GM23338 (cell line): Measurements from ENCODE around the gene DCAF10. TPM values are rescaled to one million over a fixed set of nuclear protein-coding genes. Genes with fewer than 3 reads are reported as not detected.

Experiments used
- ATAC-seq: fragments of 200-7000 bp; cut with Tn5 transposase; 3 replicates; pipeline ENCODE4 v1.9.1; 2020
- DNase-seq: peaks from one replicate; pipeline ENCODE4 v3.0.0-alpha.2; 2015; ENCODE audit warnings: low spot score
- H2AFZ ChIP-seq: fragments of 200-600 bp; sonication (generic); 2 replicates; pipeline ENCODE4 v1.8.0; 2016; ENCODE audit warnings: antibody characterized with exemption, mild to moderate bottlenecking, moderate library complexity
- H3F3A ChIP-seq: fragments of 200-600 bp; sonication (generic); replicated peaks from 2 replicates; pipeline ENCODE4 v1.8.0; 2017; ENCODE audit warnings: antibody characterized with exemption, mixed run types, low read depth
- H3K27ac ChIP-seq: fragments of 200-600 bp; sonication (generic); 2 replicates; pipeline ENCODE4 v1.6.1; 2016; ENCODE audit warnings: low read depth
- H3K27me3 ChIP-seq: fragments of 200-600 bp; sonication (generic); 2 replicates; pipeline ENCODE4 v1.8.0; 2016; ENCODE audit warnings: mild to moderate bottlenecking, mixed run types, moderate library complexity; ENCODE audit not compliant: insufficient read depth
- H3K36me3 ChIP-seq: fragments of 200-600 bp; sonication (generic); 2 replicates; pipeline ENCODE4 v1.8.0; 2016; ENCODE audit warnings: mild to moderate bottlenecking; ENCODE audit not compliant: insufficient read depth
- H3K4me1 ChIP-seq: fragments of 200-600 bp; sonication (generic); 2 replicates; pipeline ENCODE4 v1.8.0; 2016; ENCODE audit warnings: mild to moderate bottlenecking, moderate library complexity; ENCODE audit not compliant: insufficient read depth
- H3K4me2 ChIP-seq: fragments of 200-600 bp; sonication (generic); 2 replicates; pipeline ENCODE4 v1.7.1; 2017; ENCODE audit warnings: mixed run types
- H3K4me3 ChIP-seq: fragments of 200-600 bp; sonication (generic); 2 replicates; pipeline ENCODE4 v1.6.1; 2016; ENCODE audit warnings: mixed run types
- H3K79me2 ChIP-seq: fragments of 200-600 bp; sonication (generic); replicated peaks from 2 replicates; pipeline ENCODE4 v1.8.0; 2017; ENCODE audit warnings: mild to moderate bottlenecking; ENCODE audit not compliant: insufficient read depth
- H3K9me2 ChIP-seq: fragments of 200-600 bp; sonication (generic); 2 replicates; pipeline ENCODE4 v1.8.0; 2017; ENCODE audit not compliant: insufficient read depth
- H4K20me1 ChIP-seq: fragments of 200-600 bp; sonication (generic); replicated peaks from 2 replicates; pipeline ENCODE4 v1.8.0; 2017; ENCODE audit warnings: mild to moderate bottlenecking; ENCODE audit not compliant: insufficient read depth
- H3K27ac Mint-ChIP-seq: 2 replicates; pipeline ENCODE4 v1.8.0; 2020; ENCODE audit warnings: inconsistent platforms, mild to moderate bottlenecking, moderate library complexity, mixed read lengths
- H3K27me3 Mint-ChIP-seq: 3 replicates; pipeline ENCODE4 v1.8.0; 2022; ENCODE audit warnings: low read depth, mild to moderate bottlenecking, moderate library complexity, mixed read lengths, inconsistent platforms; ENCODE audit not compliant: insufficient read depth, poor library complexity
- H3K36me3 Mint-ChIP-seq: 3 replicates; pipeline ENCODE4 v1.8.0; 2021; ENCODE audit warnings: low read depth, mild to moderate bottlenecking, inconsistent platforms, moderate library complexity, mixed read lengths
- H3K4me1 Mint-ChIP-seq: 3 replicates; pipeline ENCODE4 v1.8.0; 2020; ENCODE audit warnings: mild to moderate bottlenecking, inconsistent platforms, mixed read lengths
- H3K4me3 Mint-ChIP-seq: 3 replicates; pipeline ENCODE4 v1.8.0; 2021; ENCODE audit warnings: moderate library complexity, mild to moderate bottlenecking, inconsistent platforms, mixed read lengths
- H3K9me3 Mint-ChIP-seq: 3 replicates; pipeline ENCODE4 v1.8.0; 2020; ENCODE audit warnings: moderate library complexity, mild to moderate bottlenecking, inconsistent platforms, mixed read lengths
- CREB1 ChIP-seq: fragments of 250-450 bp; sonication (Bioruptor Pico); IDR thresholded peaks from 2 replicates; pipeline ENCODE4 v1.5.0; 2020; ENCODE audit warnings: low read depth, mild to moderate bottlenecking, moderate library complexity
- polyA plus RNA-seq: library from polyadenylated mRNA; unstranded; fragments of >200 nt; fragmentation: Nextera tagmentation; extraction: Ambion mirVana; gene quantifications from 2 replicates; pipeline ENCODE4 v1.2.1, GENCODE V29; 2016
- total RNA-seq: library from RNA; depleted of rRNA; stranded (reverse); fragments of >200 nt; shearing (Covaris generic); gene quantifications from 2 replicates; pipeline ENCODE4 v1.2.3, GENCODE V29; 2014
- TF ChIP-seq, protein P1 (sequence below): fragments of 250-450 bp; sonication (Bioruptor Pico); IDR thresholded peaks from 2 replicates; pipeline ENCODE4 v1.5.0; 2020; ENCODE audit warnings: mild to moderate bottlenecking, moderate library complexity
- TF ChIP-seq, protein P2 (sequence below), 2 experiments: fragments of 200-600 bp in 1 of 2; sonication (generic) in 1 of 2; conservative IDR thresholded peaks; 2 replicates each; pipeline versions ENCODE4 v1.5.1 to v1.6.1; 2016 to 2017; ENCODE audit warnings: antibody characterized with exemption in 2 of 2, low read depth in 2 of 2, mild to moderate bottlenecking in 2 of 2, moderate library complexity in 1 of 2

Gene DCAF10
- total and polyA plus RNA-seq, 2 experiments from 2014 or later, result 6.6 to 11.5 TPM

DNA sequence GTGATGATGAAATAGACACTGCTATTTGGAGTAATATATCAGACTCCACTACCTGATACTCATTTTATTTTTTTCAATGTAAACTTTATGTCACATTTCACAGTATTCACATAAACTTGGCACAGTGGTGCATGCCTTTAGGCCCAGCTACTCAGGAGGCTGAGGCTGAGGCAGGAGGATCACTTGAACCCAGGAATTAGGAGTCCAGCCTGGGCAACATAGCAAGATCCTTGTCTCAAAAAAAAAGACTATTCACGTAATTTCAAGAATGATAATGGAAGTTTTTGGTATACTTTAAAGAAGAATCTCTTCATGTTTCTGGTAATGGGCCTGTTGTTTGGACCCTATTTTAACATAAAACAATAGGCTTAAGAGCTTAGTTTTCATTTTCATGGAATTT, 56.0 kb downstream of the DCAF10 start:
- no peak for ATAC-seq
- no peaks in the 10 kb centered on the region for H3K27me3 ChIP-seq
- Mint-ChIP-seq H3K27me3 (peaks cover 2% of the 10 kb centered on the region), H3K27ac (no peak overlapping the region), H3K9me3 (no peaks in the 10 kb centered on the region), H3K4me1 (no peaks in the 10 kb centered on the region), H3K4me3 (no peak overlapping the region), H3K36me3 (peaks cover under 1% of the 10 kb centered on the region; the same call in 1 of the 3 replicates)
- no peak overlapping the region for H2AFZ ChIP-seq
- no peak for DNase-seq
- H3K4me1 ChIP-seq, result no peaks in the 10 kb centered on the region
- no peak overlapping the region for H3K4me2 ChIP-seq
- H3K79me2 ChIP-seq, result no peaks in the 10 kb centered on the region
- H4K20me1 ChIP-seq, result no peaks in the 10 kb centered on the region; the same call in 1 of the 2 replicates
- no peaks in the 10 kb centered on the region for H3K36me3 ChIP-seq
- H3K9me2 ChIP-seq, result no peaks in the 10 kb centered on the region
- H3F3A ChIP-seq, result no peaks in the 10 kb centered on the region
- TF ChIP-seq, protein P1, sequence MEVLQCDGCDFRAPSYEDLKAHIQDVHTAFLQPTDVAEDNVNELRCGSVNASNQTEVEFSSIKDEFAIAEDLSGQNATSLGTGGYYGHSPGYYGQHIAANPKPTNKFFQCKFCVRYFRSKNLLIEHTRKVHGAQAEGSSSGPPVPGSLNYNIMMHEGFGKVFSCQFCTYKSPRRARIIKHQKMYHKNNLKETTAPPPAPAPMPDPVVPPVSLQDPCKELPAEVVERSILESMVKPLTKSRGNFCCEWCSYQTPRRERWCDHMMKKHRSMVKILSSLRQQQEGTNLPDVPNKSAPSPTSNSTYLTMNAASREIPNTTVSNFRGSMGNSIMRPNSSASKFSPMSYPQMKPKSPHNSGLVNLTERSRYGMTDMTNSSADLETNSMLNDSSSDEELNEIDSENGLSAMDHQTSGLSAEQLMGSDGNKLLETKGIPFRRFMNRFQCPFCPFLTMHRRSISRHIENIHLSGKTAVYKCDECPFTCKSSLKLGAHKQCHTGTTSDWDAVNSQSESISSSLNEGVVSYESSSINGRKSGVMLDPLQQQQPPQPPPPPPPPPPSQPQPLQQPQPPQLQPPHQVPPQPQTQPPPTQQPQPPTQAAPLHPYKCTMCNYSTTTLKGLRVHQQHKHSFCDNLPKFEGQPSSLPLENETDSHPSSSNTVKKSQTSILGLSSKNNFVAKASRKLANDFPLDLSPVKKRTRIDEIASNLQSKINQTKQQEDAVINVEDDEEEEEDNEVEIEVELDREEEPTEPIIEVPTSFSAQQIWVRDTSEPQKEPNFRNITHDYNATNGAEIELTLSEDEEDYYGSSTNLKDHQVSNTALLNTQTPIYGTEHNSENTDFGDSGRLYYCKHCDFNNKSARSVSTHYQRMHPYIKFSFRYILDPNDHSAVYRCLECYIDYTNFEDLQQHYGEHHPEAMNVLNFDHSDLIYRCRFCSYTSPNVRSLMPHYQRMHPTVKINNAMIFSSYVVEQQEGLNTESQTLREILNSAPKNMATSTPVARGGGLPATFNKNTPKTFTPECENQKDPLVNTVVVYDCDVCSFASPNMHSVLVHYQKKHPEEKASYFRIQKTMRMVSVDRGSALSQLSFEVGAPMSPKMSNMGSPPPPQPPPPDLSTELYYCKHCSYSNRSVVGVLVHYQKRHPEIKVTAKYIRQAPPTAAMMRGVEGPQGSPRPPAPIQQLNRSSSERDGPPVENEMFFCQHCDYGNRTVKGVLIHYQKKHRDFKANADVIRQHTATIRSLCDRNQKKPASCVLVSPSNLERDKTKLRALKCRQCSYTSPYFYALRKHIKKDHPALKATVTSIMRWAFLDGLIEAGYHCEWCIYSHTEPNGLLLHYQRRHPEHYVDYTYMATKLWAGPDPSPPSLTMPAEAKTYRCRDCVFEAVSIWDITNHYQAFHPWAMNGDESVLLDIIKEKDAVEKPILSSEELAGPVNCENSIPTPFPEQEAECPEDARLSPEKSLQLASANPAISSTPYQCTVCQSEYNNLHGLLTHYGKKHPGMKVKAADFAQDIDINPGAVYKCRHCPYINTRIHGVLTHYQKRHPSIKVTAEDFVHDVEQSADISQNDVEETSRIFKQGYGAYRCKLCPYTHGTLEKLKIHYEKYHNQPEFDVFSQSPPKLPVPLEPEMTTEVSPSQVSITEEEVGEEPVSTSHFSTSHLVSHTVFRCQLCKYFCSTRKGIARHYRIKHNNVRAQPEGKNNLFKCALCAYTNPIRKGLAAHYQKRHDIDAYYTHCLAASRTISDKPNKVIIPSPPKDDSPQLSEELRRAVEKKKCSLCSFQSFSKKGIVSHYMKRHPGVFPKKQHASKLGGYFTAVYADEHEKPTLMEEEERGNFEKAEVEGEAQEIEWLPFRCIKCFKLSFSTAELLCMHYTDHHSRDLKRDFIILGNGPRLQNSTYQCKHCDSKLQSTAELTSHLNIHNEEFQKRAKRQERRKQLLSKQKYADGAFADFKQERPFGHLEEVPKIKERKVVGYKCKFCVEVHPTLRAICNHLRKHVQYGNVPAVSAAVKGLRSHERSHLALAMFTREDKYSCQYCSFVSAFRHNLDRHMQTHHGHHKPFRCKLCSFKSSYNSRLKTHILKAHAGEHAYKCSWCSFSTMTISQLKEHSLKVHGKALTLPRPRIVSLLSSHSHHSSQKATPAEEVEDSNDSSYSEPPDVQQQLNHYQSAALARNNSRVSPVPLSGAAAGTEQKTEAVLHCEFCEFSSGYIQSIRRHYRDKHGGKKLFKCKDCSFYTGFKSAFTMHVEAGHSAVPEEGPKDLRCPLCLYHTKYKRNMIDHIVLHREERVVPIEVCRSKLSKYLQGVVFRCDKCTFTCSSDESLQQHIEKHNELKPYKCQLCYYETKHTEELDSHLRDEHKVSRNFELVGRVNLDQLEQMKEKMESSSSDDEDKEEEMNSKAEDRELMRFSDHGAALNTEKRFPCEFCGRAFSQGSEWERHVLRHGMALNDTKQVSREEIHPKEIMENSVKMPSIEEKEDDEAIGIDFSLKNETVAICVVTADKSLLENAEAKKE (CRISPR knock-in tag), result no peak
- H3K4me3 ChIP-seq, result no peak overlapping the region
- no peak overlapping the region for H3K27ac ChIP-seq

DNA sequence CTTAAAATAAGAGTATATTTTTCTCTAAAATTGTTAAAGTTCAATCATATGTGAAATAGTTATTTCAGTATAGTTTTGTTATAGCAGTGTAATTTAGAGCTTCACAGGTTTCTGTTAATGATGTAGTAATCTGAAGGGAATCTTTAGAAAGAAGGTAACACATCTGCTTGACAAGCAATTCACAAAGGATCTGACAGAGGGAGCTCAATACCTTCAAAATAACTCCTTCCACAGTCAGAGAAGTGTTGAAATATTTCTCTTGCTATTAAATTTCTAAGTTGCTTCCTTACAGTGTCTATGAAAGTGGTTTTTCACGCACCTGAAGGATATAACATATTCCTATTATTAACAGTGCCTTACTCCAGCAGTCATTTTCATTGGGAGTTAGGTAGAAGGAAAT, 58.4 kb downstream of the DCAF10 start:
- H3K9me2 ChIP-seq, result no peaks in the 10 kb centered on the region
- H2AFZ ChIP-seq, result no peak overlapping the region
- H3K27ac Mint-ChIP-seq, result no peak overlapping the region

More for the DNA sequence above, 58.4 kb downstream of the DCAF10 start:
- Mint-ChIP-seq H3K4me3 (no peak overlapping the region), H3K4me1 (no peaks in the 10 kb centered on the region), H3K27me3 (peaks cover 2% of the 10 kb centered on the region), H3K9me3 (no peaks in the 10 kb centered on the region), H3K36me3 (peaks cover 3% of the 10 kb centered on the region; the same call in 1 of the 3 replicates)
- Histone ChIP-seq H3F3A (no peaks in the 10 kb centered on the region), H3K27ac (no peak overlapping the region), H4K20me1 (no peaks in the 10 kb centered on the region; the same call in 1 of the 2 replicates), H3K4me3 (no peak overlapping the region), H3K36me3 (no peaks in the 10 kb centered on the region), H3K4me1 (no peaks in the 10 kb centered on the region), H3K27me3 (no peaks in the 10 kb centered on the region), H3K4me2 (no peak overlapping the region), H3K79me2 (no peaks in the 10 kb centered on the region)
- DNase-seq, result no peak
- TF ChIP-seq, protein P2, sequence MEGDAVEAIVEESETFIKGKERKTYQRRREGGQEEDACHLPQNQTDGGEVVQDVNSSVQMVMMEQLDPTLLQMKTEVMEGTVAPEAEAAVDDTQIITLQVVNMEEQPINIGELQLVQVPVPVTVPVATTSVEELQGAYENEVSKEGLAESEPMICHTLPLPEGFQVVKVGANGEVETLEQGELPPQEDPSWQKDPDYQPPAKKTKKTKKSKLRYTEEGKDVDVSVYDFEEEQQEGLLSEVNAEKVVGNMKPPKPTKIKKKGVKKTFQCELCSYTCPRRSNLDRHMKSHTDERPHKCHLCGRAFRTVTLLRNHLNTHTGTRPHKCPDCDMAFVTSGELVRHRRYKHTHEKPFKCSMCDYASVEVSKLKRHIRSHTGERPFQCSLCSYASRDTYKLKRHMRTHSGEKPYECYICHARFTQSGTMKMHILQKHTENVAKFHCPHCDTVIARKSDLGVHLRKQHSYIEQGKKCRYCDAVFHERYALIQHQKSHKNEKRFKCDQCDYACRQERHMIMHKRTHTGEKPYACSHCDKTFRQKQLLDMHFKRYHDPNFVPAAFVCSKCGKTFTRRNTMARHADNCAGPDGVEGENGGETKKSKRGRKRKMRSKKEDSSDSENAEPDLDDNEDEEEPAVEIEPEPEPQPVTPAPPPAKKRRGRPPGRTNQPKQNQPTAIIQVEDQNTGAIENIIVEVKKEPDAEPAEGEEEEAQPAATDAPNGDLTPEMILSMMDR (conservative IDR thresholded peaks at IDR 0.05; ENCODE audit: low read depth in 2 of 2), result peak; percentile 25 to 37; a peak in 3 of 4 replicates
- TF ChIP-seq CREB1 (CRISPR knock-in tag), result no peak
- no peak for ATAC-seq
